ENCODE data around the gene SLC8A1. TPM values are rescaled to one million over a fixed set of nuclear protein-coding genes. Genes with fewer than 3 reads are reported as not detected.

SLC8A1 gene
- total and polyA plus RNA-seq, 2 of the 13 experiments (the other 11 are each of a cell fraction or from before 2014, with no cell fraction given): not detected

GRCh38 chr2:40341198-40341597 is 110.7 kb downstream of the SLC8A1 start:
- H3K9ac ChIP-seq (ENCODE audit: insufficient read depth, low read depth, low read length): no peak overlapping the region
- H3K27ac ChIP-seq (ENCODE audit: extremely low read length, insufficient read depth, low read length): no peak overlapping the region
- POLR2A ChIA-PET: no interaction called here
- no peaks in the 10 kb centered on the region for H3K36me3 ChIP-seq (replicated peaks in 1 of 2; ENCODE audit: control insufficient read depth in 1 of 2, insufficient read depth in 2 of 2, low read length in 2 of 2)
- H3K27me3 ChIP-seq (ENCODE audit: control insufficient read depth in 1 of 2, insufficient read depth in 2 of 2, low read length in 2 of 2): no peaks in the 10 kb centered on the region
- no TSS peak for BruUV-seq (replicated peaks)
- H3K4me3 ChIP-seq (replicated peaks in 1 of 3; ENCODE audit: insufficient read depth in 1 of 3, low read depth in 2 of 3, low read length in 3 of 3): no peak overlapping the region
- WGBS (ENCODE audit: low lambda C conversion rate): 2% methylated on average over 1 of the region's 1 CpG
- CTCF ChIA-PET (ENCODE audit: low intra/inter-chr PET ratio, low total read pairs): no interaction called here
- no peaks in the 10 kb centered on the region for H4K20me1 ChIP-seq (ENCODE audit: insufficient read depth, low read length)
- no peak for TF ChIP-seq NFE2L1 (CRISPR knock-in tag; IDR thresholded peaks at IDR 0.05; ENCODE audit: borderline replicate concordance)
- no peak for TF ChIP-seq ZNF660 (CRISPR knock-in tag; IDR thresholded peaks at IDR 0.05; ENCODE audit: borderline replicate concordance, low read depth)
- TF ChIP-seq NFATC3 (CRISPR knock-in tag; IDR thresholded peaks at IDR 0.05): no peak
- no peak for TF ChIP-seq SOX5 (CRISPR knock-in tag; IDR thresholded peaks at IDR 0.05; ENCODE audit: borderline replicate concordance)
- TF ChIP-seq ZFYVE20 (CRISPR knock-in tag; IDR thresholded peaks at IDR 0.05; ENCODE audit: borderline replicate concordance, low read depth): no peak
- no peak for TF ChIP-seq FLYWCH1 (CRISPR knock-in tag; IDR thresholded peaks at IDR 0.05)
- no peak for TF ChIP-seq THAP11 (CRISPR knock-in tag; IDR thresholded peaks at IDR 0.05)
- no peak for TF ChIP-seq ETV6 (CRISPR knock-in tag; conservative IDR thresholded peaks at IDR 0.05)
- no peak for TF ChIP-seq HMG20B (CRISPR knock-in tag; conservative IDR thresholded peaks at IDR 0.05)
- no peak for TF ChIP-seq PPARG (CRISPR knock-in tag; conservative IDR thresholded peaks at IDR 0.05)
- no peak for TF ChIP-seq EZH2 (conservative IDR thresholded peaks at IDR 0.05; ENCODE audit: low read depth, low read length)
- no peak for TF ChIP-seq MED8 (CRISPR knock-in tag; IDR thresholded peaks at IDR 0.05; ENCODE audit: insufficient replicate concordance)
- H3K79me2 ChIP-seq (ENCODE audit: insufficient read depth, low read length): no peaks in the 10 kb centered on the region
- no peak overlapping the region for H3K4me2 ChIP-seq (ENCODE audit: low read depth, low read length)
- no peak for FAIRE-seq
- in situ Hi-C loops (cut with HindIII; ENCODE audit: extremely low pct_ligation_motif_present, low pct_unique_long_range_greater_than_20kb) (no loop called here), intact Hi-C loops (cut with micrococcal nuclease; ENCODE audit: unreplicated experiment) (no loop called here)
- no peak for DNase-seq (ENCODE audit: low spot score)
- no peak overlapping the region for H2AFZ ChIP-seq (ENCODE audit: low read length)
- no peak for ATAC-seq
- no peaks in the 10 kb centered on the region for H3K4me1 ChIP-seq (ENCODE audit: insufficient read depth, low read length)
- H3K9me3 ChIP-seq (ENCODE audit: low read length): no peaks in the 10 kb centered on the region
